Tibial nerve (tissue), 4 donors: ENCODE data around the gene DNASE1. TPM values are rescaled to one million over a fixed set of nuclear protein-coding genes. Genes with fewer than 3 reads are reported as not detected.

Experiments used
- DNase-seq, 2 donors: peaks; one replicate each; pipeline ENCODE4 v3.0.0-alpha.2; 2019; ENCODE audit warnings: low spot score in 2 of 2
- H3K27ac ChIP-seq, 4 donors: fragments of 200-600 bp; sonication (generic) in 3 of 4; one replicate each; pipeline ENCODE4 v1.5.1; 2017 to 2019; ENCODE audit warnings: mild to moderate bottlenecking in 1 of 4
- H3K27me3 ChIP-seq, 2 donors: fragments of 200-600 bp; sonication (generic) in 1 of 2; one replicate each; pipeline versions ENCODE4 v1.5.1 to v1.6.0; 2017 to 2019
- H3K36me3 ChIP-seq, 3 donors: fragments of 200-600 bp; sonication (generic); one replicate each; pipeline ENCODE4 v1.5.1; 2018 to 2019
- H3K4me1 ChIP-seq, 4 donors: fragments of 200-600 bp; sonication (generic) in 3 of 4; one replicate each; pipeline ENCODE4 v1.5.1; 2017 to 2019
- H3K4me3 ChIP-seq, 4 donors: fragments of 200-600 bp; sonication (generic) in 3 of 4; one replicate each; pipeline ENCODE4 v1.5.1; 2017 to 2019; ENCODE audit warnings: mild to moderate bottlenecking in 1 of 4, moderate library complexity in 1 of 4
- H3K9me3 ChIP-seq, 4 donors: fragments of 200-600 bp; sonication (generic) in 3 of 4; one replicate each; pipeline ENCODE4 v1.5.1; 2017 to 2019
- EP300 ChIP-seq, 2 donors: sonication (generic); formaldehyde crosslinking; IDR thresholded peaks; one replicate each; pipeline ENCODE4 v1.6.1; 2017; ENCODE audit warnings: antibody characterized with exemption in 2 of 2, mild to moderate bottlenecking in 1 of 2
- POLR2A ChIP-seq, 2 donors: fragments of 450-650 bp; IDR thresholded peaks; one replicate each; pipeline ENCODE4 v1.6.1; 2017; ENCODE audit warnings: antibody characterized with exemption in 2 of 2, mild to moderate bottlenecking in 2 of 2, moderate library complexity in 2 of 2
- WGBS, 2 donors: methylation state at CpG; one replicate each; pipeline ENCODE4 v1.1.5; 2018; 5-methylcytosine and 5-hydroxymethylcytosine counted together
- total RNA-seq, 4 donors: library from RNA; depleted of rRNA; stranded (reverse); fragments of >200 nt; gene quantifications; one replicate each; pipeline ENCODE4 v1.1.0, GENCODE V29; 2016
- TF ChIP-seq, protein P1 (sequence below), 5 experiments: fragments of 200-600 bp in 3 of 5; fragments of 450-650 bp in 2 of 5; sonication (generic) in 3 of 5; IDR thresholded peaks; one replicate each; pipeline ENCODE4 v1.5.1; 2016 to 2019; ENCODE audit warnings: antibody characterized with exemption in 5 of 5, mild to moderate bottlenecking in 3 of 5, moderate library complexity in 2 of 5

The DNASE1 gene
- total RNA-seq, 4 donors from 2014 or later: 14.4 to 32.0 (median 22.4) TPM

DNA sequence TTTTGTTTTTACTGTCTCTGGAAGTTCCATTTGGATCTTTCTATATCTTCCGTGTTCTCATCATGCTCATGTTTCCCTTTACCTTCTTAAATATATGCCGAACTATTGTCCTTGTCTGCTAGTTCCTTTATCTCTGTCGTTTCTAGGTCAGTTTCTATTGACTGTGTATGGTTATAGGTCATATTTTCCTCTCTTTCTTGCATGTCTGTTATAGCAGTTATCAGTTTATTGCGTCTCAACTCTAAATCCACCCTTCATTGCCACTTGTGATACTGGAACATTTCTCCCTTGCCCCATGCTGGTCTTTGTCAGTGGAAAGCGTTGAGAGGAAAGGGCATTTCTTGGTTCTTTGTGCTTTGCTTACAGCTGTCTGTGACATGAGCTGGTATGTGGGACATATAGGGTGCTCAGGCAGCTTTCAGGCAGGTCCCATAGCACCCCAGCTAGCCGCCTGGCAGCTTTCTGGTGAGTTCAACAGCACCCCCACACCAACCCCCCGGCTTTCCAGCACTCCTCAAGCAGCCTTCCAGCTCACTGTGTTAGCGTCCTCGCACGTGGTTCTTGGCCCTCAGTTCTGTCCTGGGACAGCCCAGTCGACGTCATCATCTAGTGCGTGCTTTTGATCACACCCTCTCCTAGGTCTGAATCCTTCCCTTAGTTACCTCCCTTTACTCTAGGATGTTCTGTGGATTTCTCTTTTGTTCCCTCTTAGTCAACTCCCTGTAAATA is 15.4 kb upstream of the DNASE1 start:
- peaks cover 0 to 4% (median 0%) of the 10 kb centered on the region in 4 donors for H3K4me1 ChIP-seq
- peaks cover 0 to 35% (median 8%) of the 10 kb centered on the region in 3 donors for H3K36me3 ChIP-seq
- no peaks in the 10 kb centered on the region for H3K27me3 ChIP-seq
- no peak overlapping the region for H3K4me3 ChIP-seq
- TF ChIP-seq, protein P1, sequence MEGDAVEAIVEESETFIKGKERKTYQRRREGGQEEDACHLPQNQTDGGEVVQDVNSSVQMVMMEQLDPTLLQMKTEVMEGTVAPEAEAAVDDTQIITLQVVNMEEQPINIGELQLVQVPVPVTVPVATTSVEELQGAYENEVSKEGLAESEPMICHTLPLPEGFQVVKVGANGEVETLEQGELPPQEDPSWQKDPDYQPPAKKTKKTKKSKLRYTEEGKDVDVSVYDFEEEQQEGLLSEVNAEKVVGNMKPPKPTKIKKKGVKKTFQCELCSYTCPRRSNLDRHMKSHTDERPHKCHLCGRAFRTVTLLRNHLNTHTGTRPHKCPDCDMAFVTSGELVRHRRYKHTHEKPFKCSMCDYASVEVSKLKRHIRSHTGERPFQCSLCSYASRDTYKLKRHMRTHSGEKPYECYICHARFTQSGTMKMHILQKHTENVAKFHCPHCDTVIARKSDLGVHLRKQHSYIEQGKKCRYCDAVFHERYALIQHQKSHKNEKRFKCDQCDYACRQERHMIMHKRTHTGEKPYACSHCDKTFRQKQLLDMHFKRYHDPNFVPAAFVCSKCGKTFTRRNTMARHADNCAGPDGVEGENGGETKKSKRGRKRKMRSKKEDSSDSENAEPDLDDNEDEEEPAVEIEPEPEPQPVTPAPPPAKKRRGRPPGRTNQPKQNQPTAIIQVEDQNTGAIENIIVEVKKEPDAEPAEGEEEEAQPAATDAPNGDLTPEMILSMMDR (IDR thresholded peaks at IDR 0.05): no peak
- TF ChIP-seq POLR2A (IDR thresholded peaks at IDR 0.05) (no peak), EP300 (IDR thresholded peaks at IDR 0.05) (no peak)
- 89 to 90% methylated on average over 13 of the region's 13 CpGs for WGBS, 2 donors
- no peak for DNase-seq
- no peak overlapping the region for H3K27ac ChIP-seq
- H3K9me3 ChIP-seq: no peaks in the 10 kb centered on the region

GRCh38 chr16:3640207-3640606 is 14.3 kb upstream of the DNASE1 start:
- DNase-seq: no peak
- no peak overlapping the region for H3K4me3 ChIP-seq
- no peak overlapping the region for H3K27ac ChIP-seq
- TF ChIP-seq EP300 (IDR thresholded peaks at IDR 0.05): no peak
- TF ChIP-seq, protein P1 (IDR thresholded peaks at IDR 0.05): no peak
- TF ChIP-seq POLR2A (IDR thresholded peaks at IDR 0.05): no peak
- no peaks in the 10 kb centered on the region for H3K9me3 ChIP-seq
- WGBS, 2 donors: 85% methylated on average over 3 of the region's 3 CpGs
- H3K27me3 ChIP-seq: no peaks in the 10 kb centered on the region
- H3K36me3 ChIP-seq: peaks cover 0 to 35% (median 8%) of the 10 kb centered on the region in 3 donors
- H3K4me1 ChIP-seq: peaks cover 0 to 4% (median 0%) of the 10 kb centered on the region in 4 donors

GRCh38 chr16:3640632-3641501 is 13.6 kb upstream of the DNASE1 start:
- peaks cover 0 to 4% (median 0%) of the 10 kb centered on the region in 4 donors for H3K4me1 ChIP-seq
- TF ChIP-seq EP300 (IDR thresholded peaks at IDR 0.05) (no peak), POLR2A (IDR thresholded peaks at IDR 0.05) (no peak)
- TF ChIP-seq, protein P1 (IDR thresholded peaks at IDR 0.05): no peak
- H3K27ac ChIP-seq: no peak overlapping the region
- peaks cover 0 to 35% (median 8%) of the 10 kb centered on the region in 3 donors for H3K36me3 ChIP-seq
- 92 to 93% methylated on average over 13 to 14 of the region's 17 CpGs for WGBS, 2 donors
- no peak overlapping the region for H3K4me3 ChIP-seq
- H3K27me3 ChIP-seq: no peaks in the 10 kb centered on the region
- DNase-seq: no peak
- no peaks in the 10 kb centered on the region for H3K9me3 ChIP-seq

GRCh38 chr16:3641801-3642396 is 12.6 kb upstream of the DNASE1 start:
- Histone ChIP-seq H3K27ac (no peak overlapping the region), H3K36me3 (peaks cover 0 to 35% (median 8%) of the 10 kb centered on the region in 3 donors), H3K4me1 (peaks cover 0 to 4% (median 0%) of the 10 kb centered on the region in 4 donors), H3K27me3 (no peaks in the 10 kb centered on the region), H3K9me3 (no peaks in the 10 kb centered on the region), H3K4me3 (no peak overlapping the region)
- no peak for DNase-seq
- TF ChIP-seq, protein P1 (IDR thresholded peaks at IDR 0.05): no peak
- TF ChIP-seq EP300 (IDR thresholded peaks at IDR 0.05) (no peak), POLR2A (IDR thresholded peaks at IDR 0.05) (no peak)
- 86 to 91% methylated on average over 4 to 7 of the region's 9 CpGs for WGBS, 2 donors
